Measurements from ENCODE around the gene UBE2L5. TPM values are rescaled to one million over a fixed set of nuclear protein-coding genes. Genes with fewer than 3 reads are reported as not detected.

UBE2L5 gene
- under 1 TPM in 1 of 4 donors, not detected in 3; 0.31 TPM for total RNA-seq

- TF ChIP-seq POLR2A (IDR thresholded peaks at IDR 0.05), result peak; percentile 77 to 87
- peak; percentile 63 for TF ChIP-seq POLR2AphosphoS5 (IDR thresholded peaks at IDR 0.05)
- no peak for TF ChIP-seq EP300 (IDR thresholded peaks at IDR 0.05)
- TF ChIP-seq, protein P1, sequence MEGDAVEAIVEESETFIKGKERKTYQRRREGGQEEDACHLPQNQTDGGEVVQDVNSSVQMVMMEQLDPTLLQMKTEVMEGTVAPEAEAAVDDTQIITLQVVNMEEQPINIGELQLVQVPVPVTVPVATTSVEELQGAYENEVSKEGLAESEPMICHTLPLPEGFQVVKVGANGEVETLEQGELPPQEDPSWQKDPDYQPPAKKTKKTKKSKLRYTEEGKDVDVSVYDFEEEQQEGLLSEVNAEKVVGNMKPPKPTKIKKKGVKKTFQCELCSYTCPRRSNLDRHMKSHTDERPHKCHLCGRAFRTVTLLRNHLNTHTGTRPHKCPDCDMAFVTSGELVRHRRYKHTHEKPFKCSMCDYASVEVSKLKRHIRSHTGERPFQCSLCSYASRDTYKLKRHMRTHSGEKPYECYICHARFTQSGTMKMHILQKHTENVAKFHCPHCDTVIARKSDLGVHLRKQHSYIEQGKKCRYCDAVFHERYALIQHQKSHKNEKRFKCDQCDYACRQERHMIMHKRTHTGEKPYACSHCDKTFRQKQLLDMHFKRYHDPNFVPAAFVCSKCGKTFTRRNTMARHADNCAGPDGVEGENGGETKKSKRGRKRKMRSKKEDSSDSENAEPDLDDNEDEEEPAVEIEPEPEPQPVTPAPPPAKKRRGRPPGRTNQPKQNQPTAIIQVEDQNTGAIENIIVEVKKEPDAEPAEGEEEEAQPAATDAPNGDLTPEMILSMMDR (IDR thresholded peaks at IDR 0.05), result peak in 1 of 4 experiments; percentile 16
- Histone ChIP-seq H3K4me1 (peaks cover 2 to 32% (median 4%) of the 10 kb centered on the region in 3 donors), H3K9me3 (no peaks in the 10 kb centered on the region), H3K27ac (peak within 1 kb of the TSS; percentile 93 to 96 (median 95)), H3K36me3 (no peaks in the 10 kb centered on the region), H3K4me3 (peak within 1 kb of the TSS; percentile 59 to 93), H3K27me3 (no peaks in the 10 kb centered on the region)
- 1 to 3% methylated on average over 7 to 13 of the region's 57 CpGs for WGBS, 2 donors (ENCODE audit: low coverage in 1 of 2)
- ATAC-seq, result peak; percentile 89
Observed at GRCh38 chr13:30422054-30422839, at the start of gene UBE2L5. Gene UBE2L5 (plus strand): TSS chr13:30422493. CDS start chr13:30427991, 5,498 bp downstream.

GRCh38 chr13:30373727-30374126, 48.6 kb upstream of the UBE2L5 start:
- Histone ChIP-seq H3K36me3 (no peaks in the 10 kb centered on the region), H3K9me3 (no peaks in the 10 kb centered on the region), H3K27me3 (no peaks in the 10 kb centered on the region), H3K4me3 (no peak overlapping the region), H3K27ac (no peak overlapping the region), H3K4me1 (no peaks in the 10 kb centered on the region)
- TF ChIP-seq, protein P1 (IDR thresholded peaks at IDR 0.05), result no peak
- TF ChIP-seq POLR2A (IDR thresholded peaks at IDR 0.05), result no peak
- TF ChIP-seq POLR2AphosphoS5 (IDR thresholded peaks at IDR 0.05), result no peak
- TF ChIP-seq EP300 (IDR thresholded peaks at IDR 0.05), result no peak
- no peak for ATAC-seq
- 68 to 95% methylated on average over 5 to 8 of the region's 9 CpGs for WGBS, 2 donors (ENCODE audit: low coverage in 1 of 2)

DNA sequence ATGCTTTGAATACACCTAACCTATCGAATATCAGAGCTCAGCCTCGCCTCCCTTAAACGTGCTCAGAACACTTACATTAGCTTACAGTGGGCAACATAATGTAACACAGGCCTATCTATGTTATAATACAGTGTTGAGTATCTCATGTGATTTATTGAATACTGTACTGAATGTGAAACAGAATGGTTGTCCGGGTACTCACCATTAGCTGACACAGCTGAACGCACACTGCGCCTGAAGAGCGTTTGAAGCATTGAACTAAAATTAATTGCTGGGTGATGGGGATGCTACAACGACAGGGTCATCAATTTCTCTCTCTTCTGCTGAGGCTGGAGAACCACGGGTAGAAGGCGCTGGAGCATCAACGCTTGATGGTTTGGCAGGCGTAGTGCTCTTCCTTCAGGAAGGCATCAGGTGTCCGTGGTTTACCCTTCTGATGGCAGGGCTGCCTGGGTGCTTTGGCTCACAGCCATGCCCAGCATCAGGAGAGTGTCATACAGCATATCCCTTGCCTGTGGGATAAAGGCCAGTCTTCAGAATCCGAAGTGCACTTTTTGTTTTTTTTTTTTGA, 46.9 kb upstream of the UBE2L5 start:
- no peak for ATAC-seq
- Histone ChIP-seq H3K4me1 (no peaks in the 10 kb centered on the region), H3K9me3 (no peaks in the 10 kb centered on the region), H3K27ac (no peak overlapping the region), H3K27me3 (no peaks in the 10 kb centered on the region), H3K36me3 (no peaks in the 10 kb centered on the region), H3K4me3 (no peak overlapping the region)
- TF ChIP-seq POLR2A (IDR thresholded peaks at IDR 0.05) (no peak), EP300 (IDR thresholded peaks at IDR 0.05) (no peak), POLR2AphosphoS5 (IDR thresholded peaks at IDR 0.05) (no peak)
- WGBS, 2 donors (ENCODE audit: low coverage in 1 of 2), result 88 to 90% methylated on average over 13 to 14 of the region's 14 CpGs

DNA sequence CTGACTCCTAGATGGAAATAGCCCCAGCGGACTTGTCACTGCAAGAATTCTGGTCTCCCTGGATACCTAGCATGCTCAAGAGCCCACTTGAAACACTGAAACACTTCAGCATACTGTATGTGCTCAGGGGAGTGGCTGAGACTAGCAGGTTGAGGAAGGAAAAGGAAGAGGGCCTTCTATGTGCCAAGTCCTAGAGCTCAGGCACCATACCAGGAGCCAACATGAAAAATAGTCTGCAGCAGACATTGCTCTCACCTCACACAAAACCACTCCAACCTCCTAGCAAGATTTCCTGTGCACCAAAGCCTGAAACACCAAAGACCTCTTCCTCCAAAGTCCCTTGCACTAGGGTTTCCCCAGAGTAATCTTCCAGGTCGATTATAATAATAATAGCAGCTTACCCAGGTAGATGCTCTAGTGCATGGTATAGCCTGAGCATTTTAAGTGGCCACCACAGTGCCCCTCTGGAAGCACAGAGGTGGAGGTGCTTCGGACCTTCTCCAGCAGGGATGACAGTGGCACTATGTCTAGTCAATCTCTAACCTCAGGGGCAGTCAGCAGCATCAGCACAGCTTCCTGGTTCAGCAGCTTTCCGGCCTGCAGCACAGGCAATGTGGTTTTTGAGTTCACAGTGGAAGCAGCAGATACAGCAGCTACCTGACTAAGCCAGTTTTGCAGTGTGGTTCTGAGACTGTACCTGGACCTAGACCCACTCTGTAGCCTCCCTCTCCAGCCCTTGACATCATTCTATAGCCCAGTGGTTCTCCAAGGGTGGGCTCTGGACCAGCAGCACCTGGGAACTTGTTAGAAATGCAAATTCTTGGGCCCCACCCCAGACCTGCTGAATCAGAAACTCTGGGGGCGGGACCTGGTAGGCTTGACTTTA, 45.6 kb upstream of the UBE2L5 start:
- no peak for ATAC-seq
- WGBS, 2 donors (ENCODE audit: low coverage in 1 of 2), result 86% methylated on average over 1 of the region's 5 CpGs; no CpG with 5 or more reads in 1 of the 2 donors
- H3K9me3 ChIP-seq, result no peaks in the 10 kb centered on the region

More for the DNA sequence above, 45.6 kb upstream of the UBE2L5 start:
- H3K36me3 ChIP-seq, result no peaks in the 10 kb centered on the region
- H3K27ac ChIP-seq, result no peak overlapping the region
- H3K27me3 ChIP-seq, result no peaks in the 10 kb centered on the region
- no peak overlapping the region for H3K4me3 ChIP-seq
- H3K4me1 ChIP-seq, result no peaks in the 10 kb centered on the region
- no peak for TF ChIP-seq POLR2AphosphoS5 (IDR thresholded peaks at IDR 0.05)
- no peak for TF ChIP-seq POLR2A (IDR thresholded peaks at IDR 0.05)
- TF ChIP-seq, protein P1 (IDR thresholded peaks at IDR 0.05), result no peak
- no peak for TF ChIP-seq EP300 (IDR thresholded peaks at IDR 0.05)
